Measurements from ENCODE around the gene PCLO. TPM values are rescaled to one million over a fixed set of nuclear protein-coding genes. Genes with fewer than 3 reads are reported as not detected.

PCLO gene
- polyA plus RNA-seq, 3 donors: not detected

- no peak overlapping the region for H2AFZ ChIP-seq (ENCODE audit: insufficient read depth, low read depth, low read length, poor library complexity, severe bottlenecking)
- intact Hi-C loops (cut with micrococcal nuclease): no loop called here
- no peak overlapping the region for H3K4me2 ChIP-seq (replicated peaks; ENCODE audit: extremely low read depth, low read length, poor library complexity, severe bottlenecking)
- H4K20me1 ChIP-seq (ENCODE audit: insufficient read depth, low read length): no peaks in the 10 kb centered on the region
- Mint-ChIP-seq H3K36me3 (no peaks in the 10 kb centered on the region), H3K4me1 (no peaks in the 10 kb centered on the region), H3K27me3 (ENCODE audit: low read depth in 3 of 3) (peaks cover 0 to 4% (median 3%) of the 10 kb centered on the region in 3 donors), H3K4me3 (no peak overlapping the region), H3K9me3 (peaks cover 0 to 5% (median 0%) of the 10 kb centered on the region in 7 donors), H3K27ac (no peak overlapping the region)
- H3K27ac ChIP-seq (ENCODE audit: low read depth in 1 of 2, low read length in 2 of 2): no peak overlapping the region
- no peak for DNase-seq
- H3K4me1 ChIP-seq (ENCODE audit: control insufficient read depth in 1 of 2, insufficient read depth in 2 of 2, low read length in 2 of 2): no peaks in the 10 kb centered on the region
- no peak overlapping the region for H3K4me3 ChIP-seq (replicated peaks in 1 of 3; ENCODE audit: low read depth in 2 of 3, low read length in 3 of 3)
- no peaks in the 10 kb centered on the region for H3K79me2 ChIP-seq (ENCODE audit: insufficient read depth, low read length)
- no peak overlapping the region for H3K9ac ChIP-seq (ENCODE audit: insufficient read depth, low read length, poor library complexity, severe bottlenecking)
- 84% methylated on average over 3 of the region's 3 CpGs for WGBS (ENCODE audit: insufficient coverage)
- no peaks in the 10 kb centered on the region for H3K9me3 ChIP-seq (replicated peaks in 1 of 2; ENCODE audit: control insufficient read depth in 1 of 2, insufficient read depth in 1 of 2, low read length in 2 of 2)
- no peaks in the 10 kb centered on the region for H3K36me3 ChIP-seq (replicated peaks in 1 of 2; ENCODE audit: control insufficient read depth in 1 of 2, insufficient read depth in 2 of 2, low read length in 2 of 2)
- H3K27me3 ChIP-seq (ENCODE audit: control insufficient read depth in 2 of 2, insufficient read depth in 2 of 2, low read length in 2 of 2): no peaks in the 10 kb centered on the region
- TF ChIP-seq CTCF (IDR thresholded peaks at IDR 0.05): no peak
Measured at GRCh38 chr7:82745820-82746219, 416.9 kb downstream of the PCLO start.

GRCh38 chr7:82745117-82745516, 417.6 kb downstream of the PCLO start:
- no peak overlapping the region for H3K4me3 Mint-ChIP-seq
- no peak overlapping the region for H3K27ac ChIP-seq (ENCODE audit: low read depth in 1 of 2, low read length in 2 of 2)

More at GRCh38 chr7:82745117-82745516, 417.6 kb downstream of the PCLO start:
- no peaks in the 10 kb centered on the region for H4K20me1 ChIP-seq (ENCODE audit: insufficient read depth, low read length)
- H3K9ac ChIP-seq (ENCODE audit: insufficient read depth, low read length, poor library complexity, severe bottlenecking): no peak overlapping the region
- no peaks in the 10 kb centered on the region for H3K79me2 ChIP-seq (ENCODE audit: insufficient read depth, low read length)
- 93% methylated on average over 2 of the region's 2 CpGs for WGBS (ENCODE audit: insufficient coverage)
- H3K4me1 Mint-ChIP-seq: no peaks in the 10 kb centered on the region
- no peaks in the 10 kb centered on the region for H3K36me3 ChIP-seq (replicated peaks in 1 of 2; ENCODE audit: control insufficient read depth in 1 of 2, insufficient read depth in 2 of 2, low read length in 2 of 2)
- no peak for TF ChIP-seq CTCF (IDR thresholded peaks at IDR 0.05)
- H3K36me3 Mint-ChIP-seq: no peaks in the 10 kb centered on the region
- no peaks in the 10 kb centered on the region for H3K4me1 ChIP-seq (ENCODE audit: control insufficient read depth in 1 of 2, insufficient read depth in 2 of 2, low read length in 2 of 2)
- intact Hi-C loops (cut with micrococcal nuclease): no loop called here
- no peak overlapping the region for H3K4me2 ChIP-seq (replicated peaks; ENCODE audit: extremely low read depth, low read length, poor library complexity, severe bottlenecking)
- peaks cover 0 to 4% (median 3%) of the 10 kb centered on the region in 3 donors for H3K27me3 Mint-ChIP-seq (ENCODE audit: low read depth in 3 of 3)
- H3K9me3 ChIP-seq (replicated peaks in 1 of 2; ENCODE audit: control insufficient read depth in 1 of 2, insufficient read depth in 1 of 2, low read length in 2 of 2): no peaks in the 10 kb centered on the region
- H3K9me3 Mint-ChIP-seq: peaks cover 0 to 5% (median 0%) of the 10 kb centered on the region in 7 donors
- H3K27ac Mint-ChIP-seq: no peak overlapping the region
- no peak for DNase-seq
- no peak overlapping the region for H2AFZ ChIP-seq (ENCODE audit: insufficient read depth, low read depth, low read length, poor library complexity, severe bottlenecking)
- H3K4me3 ChIP-seq (replicated peaks in 1 of 3; ENCODE audit: low read depth in 2 of 3, low read length in 3 of 3): no peak overlapping the region
- H3K27me3 ChIP-seq (ENCODE audit: control insufficient read depth in 2 of 2, insufficient read depth in 2 of 2, low read length in 2 of 2): no peaks in the 10 kb centered on the region
